H9 (cell line): ENCODE data around the gene PCSK2. TPM values are rescaled to one million over a fixed set of nuclear protein-coding genes. Genes with fewer than 3 reads are reported as not detected.

ENCODE experiments used
- DNase-seq: peaks from one replicate; pipeline ENCODE4 v3.0.0-alpha.2; 2017
- H2AFZ ChIP-seq: one replicate; pipeline ENCODE4 v1.6.1; 2013; ENCODE audit warnings: mild to moderate bottlenecking, low read length, control low read depth, moderate library complexity
- H2AK5ac ChIP-seq: 2 replicates; pipeline ENCODE4 v1.6.1; 2013; ENCODE audit warnings: low read length, control low read depth, mixed read lengths; ENCODE audit not compliant: insufficient read length
- H2BK120ac ChIP-seq: one replicate; pipeline ENCODE4 v1.6.1; 2013; ENCODE audit warnings: low read depth, mild to moderate bottlenecking, low read length, control low read depth, inconsistent platforms; ENCODE audit not compliant: poor library complexity, severe bottlenecking
- H2BK12ac ChIP-seq: 2 replicates; pipeline ENCODE4 v1.6.1; 2013; ENCODE audit warnings: low read length, control low read depth, mixed read lengths, low read depth; ENCODE audit not compliant: insufficient read length
- H2BK15ac ChIP-seq: 2 replicates; pipeline ENCODE4 v1.6.1; 2013; ENCODE audit warnings: low read depth, low read length, control low read depth
- H2BK20ac ChIP-seq: one replicate; pipeline ENCODE4 v1.6.1; 2013; ENCODE audit warnings: low read depth, mild to moderate bottlenecking, low read length, control low read depth, inconsistent platforms; ENCODE audit not compliant: poor library complexity, severe bottlenecking
- H2BK5ac ChIP-seq: 2 replicates; pipeline ENCODE4 v1.6.1; 2013; ENCODE audit warnings: low read length, control low read depth, mixed read lengths; ENCODE audit not compliant: insufficient read length
- H3K14ac ChIP-seq: 2 replicates; pipeline ENCODE4 v1.6.1; 2013; ENCODE audit warnings: low read length, control low read depth; ENCODE audit not compliant: insufficient read depth
- H3K18ac ChIP-seq: 2 replicates; pipeline ENCODE4 v1.6.1; 2013; ENCODE audit warnings: low read depth, mild to moderate bottlenecking, mixed read lengths, low read length, control low read depth; ENCODE audit not compliant: insufficient read length
- H3K23ac ChIP-seq: 2 replicates; pipeline ENCODE4 v1.6.1; 2013; ENCODE audit warnings: low read length, control low read depth, mixed read lengths, low read depth; ENCODE audit not compliant: insufficient read length
- H3K23me2 ChIP-seq: 2 replicates; pipeline ENCODE4 v1.6.1; 2013; ENCODE audit warnings: low read depth, mild to moderate bottlenecking, mixed read lengths, low read length, control low read depth; ENCODE audit not compliant: insufficient read length, poor library complexity, severe bottlenecking
- H3K27ac ChIP-seq: 2 replicates; pipeline ENCODE4 v1.5.1; 2013; ENCODE audit warnings: low read length, control low read depth, mixed read lengths, low read depth; ENCODE audit not compliant: insufficient read length
- H3K27me3 ChIP-seq: 2 replicates; pipeline ENCODE4 v1.6.1; 2013; ENCODE audit warnings: low read length, control low read depth, inconsistent platforms; ENCODE audit not compliant: insufficient read depth
- H3K4ac ChIP-seq: 2 replicates; pipeline ENCODE4 v1.6.1; 2013; ENCODE audit warnings: low read depth, mild to moderate bottlenecking, control low read depth, inconsistent platforms, low read length, moderate library complexity
- H3K4me1 ChIP-seq: 2 replicates; pipeline ENCODE4 v1.6.1; 2013; ENCODE audit warnings: low read length, control low read depth, inconsistent platforms; ENCODE audit not compliant: insufficient read depth
- H3K4me2 ChIP-seq: 2 replicates; pipeline ENCODE4 v1.6.1; 2013; ENCODE audit warnings: low read length, control low read depth, mixed read lengths; ENCODE audit not compliant: insufficient read length, insufficient read depth
- H3K56ac ChIP-seq: 2 replicates; pipeline ENCODE4 v1.6.1; 2013; ENCODE audit warnings: low read depth, mild to moderate bottlenecking, mixed read lengths, low read length, control low read depth; ENCODE audit not compliant: insufficient read length
- H3K79me1 ChIP-seq: 2 replicates; pipeline ENCODE4 v1.6.1; 2013; ENCODE audit warnings: low read depth, mild to moderate bottlenecking, moderate library complexity, low read length, control low read depth, inconsistent platforms; ENCODE audit not compliant: insufficient read depth, poor library complexity, severe bottlenecking
- H3K79me2 ChIP-seq: 2 replicates; pipeline ENCODE4 v1.6.1; 2013; ENCODE audit warnings: low read length, control low read depth, inconsistent platforms; ENCODE audit not compliant: insufficient read depth
- H3K9ac ChIP-seq: 2 replicates; pipeline ENCODE4 v1.6.1; 2013; ENCODE audit warnings: low read length, control low read depth, mixed read lengths; ENCODE audit not compliant: insufficient read length; ENCODE audit errors: extremely low read depth
- H3K9me3 ChIP-seq: one replicate; pipeline ENCODE4 v1.6.1; 2013; ENCODE audit warnings: low read depth, low read length, inconsistent platforms; ENCODE audit not compliant: control insufficient read depth
- H3T11ph ChIP-seq: one replicate; pipeline ENCODE4 v1.6.1; 2013; ENCODE audit warnings: mild to moderate bottlenecking, low read length, control low read depth, inconsistent platforms
- H4K20me1 ChIP-seq: one replicate; pipeline ENCODE4 v1.6.1; 2013; ENCODE audit not compliant: control insufficient read depth, insufficient read length, insufficient read depth
- H4K5ac ChIP-seq: 2 replicates; pipeline ENCODE4 v1.6.1; 2013; ENCODE audit warnings: low read depth, mild to moderate bottlenecking, mixed read lengths, low read length, control low read depth; ENCODE audit not compliant: insufficient read length
- H4K8ac ChIP-seq: replicated peaks from 2 replicates; pipeline ENCODE4 v1.6.1; 2013; ENCODE audit warnings: low read length, control low read depth, mixed read lengths, low read depth; ENCODE audit not compliant: insufficient read length
- H4K91ac ChIP-seq: 2 replicates; pipeline ENCODE4 v1.6.1; 2013; ENCODE audit warnings: low read depth, mild to moderate bottlenecking, moderate library complexity, mixed read lengths, low read length, control low read depth; ENCODE audit not compliant: insufficient read length
- H3K27ac Mint-ChIP-seq, 3 experiments: 2 replicates in 2 of 3; 3 replicates in 1 of 3; pipeline ENCODE4 v1.8.0; 2020 to 2021; ENCODE audit warnings: mixed read lengths in 3 of 3, mild to moderate bottlenecking in 1 of 3, moderate library complexity in 1 of 3
- H3K27me3 Mint-ChIP-seq: 2 replicates; pipeline ENCODE4 v1.8.0; 2021; ENCODE audit warnings: low read depth, mild to moderate bottlenecking, moderate library complexity, mixed read lengths
- H3K36me3 Mint-ChIP-seq, 3 experiments: 2 replicates in 2 of 3; 3 replicates in 1 of 3; pipeline ENCODE4 v1.8.0; 2020 to 2021; ENCODE audit warnings: low read depth in 3 of 3, mixed read lengths in 3 of 3; ENCODE audit not compliant: insufficient read depth in 1 of 3
- H3K4me1 Mint-ChIP-seq, 2 experiments: 2 replicates each; pipeline ENCODE4 v1.8.0; 2020; ENCODE audit warnings: mixed read lengths in 2 of 2
- H3K4me3 Mint-ChIP-seq, 2 experiments: 2 replicates in 1 of 2; 3 replicates in 1 of 2; pipeline ENCODE4 v1.8.0; 2020 to 2021; ENCODE audit warnings: mild to moderate bottlenecking in 2 of 2, mixed read lengths in 2 of 2, moderate library complexity in 1 of 2
- H3K9me3 Mint-ChIP-seq, 2 experiments: 2 replicates in 1 of 2; 3 replicates in 1 of 2; pipeline ENCODE4 v1.8.0; 2020; ENCODE audit warnings: mild to moderate bottlenecking in 2 of 2, mixed read lengths in 2 of 2, moderate library complexity in 1 of 2
- WGBS: extraction: QIAGEN DNeasy Blood & Tissue Kit; methylation state at CpG from one replicate; pipeline ENCODE4 v1.1.7; 2013; ENCODE audit warnings: missing lambda C conversion rate, low lambda C conversion rate, mixed read lengths; ENCODE audit not compliant: insufficient read length; ENCODE audit errors: extremely low coverage; 5-methylcytosine and 5-hydroxymethylcytosine counted together
- total RNA-seq: library from RNA; stranded (reverse); gene quantifications from 2 replicates; pipeline ENCODE4 v1.2.1, GENCODE V29; 2021
- TF ChIP-seq, protein P1 (sequence below): fragments of 200-600 bp; sonication (generic); conservative IDR thresholded peaks from 3 replicates; pipeline ENCODE4 v1.8.0; 2021; ENCODE audit warnings: antibody characterized with exemption, mild to moderate bottlenecking

The PCSK2 gene
- total RNA-seq, 1 experiment from 2014 or later, result 2.8 TPM

DNA sequence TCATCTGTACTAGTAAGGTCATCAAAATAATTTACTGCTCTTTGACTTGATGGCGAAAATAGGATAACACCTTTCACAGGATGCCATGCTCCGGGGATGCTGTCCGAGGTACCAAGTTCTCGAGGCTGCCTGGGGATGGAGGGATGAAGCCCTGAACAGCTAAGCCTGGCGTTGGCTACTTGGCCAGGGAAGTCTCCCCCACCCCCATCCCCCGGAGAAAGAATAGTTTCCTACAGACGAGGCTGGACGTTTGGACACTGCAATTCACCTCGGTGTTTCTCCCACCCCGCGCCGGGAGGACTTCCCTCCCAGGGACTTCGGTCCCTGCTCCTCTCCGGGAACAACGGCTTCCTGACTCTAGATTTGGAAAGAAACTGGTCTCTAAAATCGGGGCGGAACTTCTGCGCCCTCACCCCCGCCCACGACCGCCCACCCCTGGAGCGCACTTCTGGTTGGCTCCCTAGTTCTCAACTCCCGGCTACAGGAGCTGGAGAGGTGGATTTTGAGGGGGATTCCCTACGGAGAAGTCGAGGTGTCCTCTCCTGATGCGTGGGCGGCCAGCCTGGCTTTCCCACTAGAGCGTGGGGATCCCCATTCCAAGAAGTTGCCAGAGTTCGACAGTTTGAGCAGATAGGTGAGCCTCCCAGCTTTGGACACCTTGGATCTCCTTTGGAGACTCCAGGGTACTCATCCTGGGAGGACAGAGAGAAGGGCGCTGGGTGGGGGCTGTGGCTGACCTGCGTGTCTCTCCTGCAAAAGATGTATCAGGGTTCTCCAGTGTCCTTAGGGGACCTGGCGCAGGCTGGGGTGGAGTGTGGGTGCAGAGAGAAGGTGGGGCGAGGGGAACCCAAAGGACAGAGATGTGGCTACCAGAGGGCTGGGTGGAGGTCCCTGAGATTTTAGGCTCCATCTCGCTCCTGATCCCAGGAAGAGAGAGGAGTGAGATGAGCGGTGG is 1.1 kb downstream of the PCSK2 start:
- no peak overlapping the region for H3K23ac ChIP-seq
- H3K79me1 ChIP-seq, result no peaks in the 10 kb centered on the region
- H2BK20ac ChIP-seq, result no peak overlapping the region
- H3K23me2 ChIP-seq, result peaks cover 31% of the 10 kb centered on the region
- H3K27me3 Mint-ChIP-seq, result peaks cover 65% of the 10 kb centered on the region
- H2BK120ac ChIP-seq, result no peak overlapping the region
- H3K4me2 ChIP-seq, result peak overlapping the region; percentile 76
- H3K4me1 Mint-ChIP-seq, result peaks cover 33 to 45% of the 10 kb centered on the region in 2 experiments
- no peak overlapping the region for H2AFZ ChIP-seq
- H3K79me2 ChIP-seq, result no peaks in the 10 kb centered on the region
- H2BK15ac ChIP-seq, result no peak overlapping the region
- no peaks in the 10 kb centered on the region; a peak in 2 of 5 replicates for H3K9me3 Mint-ChIP-seq
- no peak overlapping the region for H3K14ac ChIP-seq
- H4K91ac ChIP-seq, result no peak overlapping the region
- H3K27ac ChIP-seq, result no peak overlapping the region
- H3K4me3 Mint-ChIP-seq, result peak overlapping the region; percentile 66 to 83
- H3K36me3 Mint-ChIP-seq, result no peaks in the 10 kb centered on the region
- H2BK12ac ChIP-seq, result no peak overlapping the region
- H4K5ac ChIP-seq, result no peak overlapping the region
- no peak overlapping the region for H3K9ac ChIP-seq
- no peak overlapping the region for H4K8ac ChIP-seq
- no peaks in the 10 kb centered on the region for H3K4me1 ChIP-seq
- no peak overlapping the region for H3K56ac ChIP-seq
- whole genome bisulfite sequencing, result no CpG with 5 or more reads among the region's 35 CpGs
- TF ChIP-seq, protein P1, sequence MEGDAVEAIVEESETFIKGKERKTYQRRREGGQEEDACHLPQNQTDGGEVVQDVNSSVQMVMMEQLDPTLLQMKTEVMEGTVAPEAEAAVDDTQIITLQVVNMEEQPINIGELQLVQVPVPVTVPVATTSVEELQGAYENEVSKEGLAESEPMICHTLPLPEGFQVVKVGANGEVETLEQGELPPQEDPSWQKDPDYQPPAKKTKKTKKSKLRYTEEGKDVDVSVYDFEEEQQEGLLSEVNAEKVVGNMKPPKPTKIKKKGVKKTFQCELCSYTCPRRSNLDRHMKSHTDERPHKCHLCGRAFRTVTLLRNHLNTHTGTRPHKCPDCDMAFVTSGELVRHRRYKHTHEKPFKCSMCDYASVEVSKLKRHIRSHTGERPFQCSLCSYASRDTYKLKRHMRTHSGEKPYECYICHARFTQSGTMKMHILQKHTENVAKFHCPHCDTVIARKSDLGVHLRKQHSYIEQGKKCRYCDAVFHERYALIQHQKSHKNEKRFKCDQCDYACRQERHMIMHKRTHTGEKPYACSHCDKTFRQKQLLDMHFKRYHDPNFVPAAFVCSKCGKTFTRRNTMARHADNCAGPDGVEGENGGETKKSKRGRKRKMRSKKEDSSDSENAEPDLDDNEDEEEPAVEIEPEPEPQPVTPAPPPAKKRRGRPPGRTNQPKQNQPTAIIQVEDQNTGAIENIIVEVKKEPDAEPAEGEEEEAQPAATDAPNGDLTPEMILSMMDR, result no peak
- no peak overlapping the region for H3K4ac ChIP-seq
- peak; percentile 79 for DNase-seq
- no peaks in the 10 kb centered on the region for H4K20me1 ChIP-seq
- H3K27ac Mint-ChIP-seq, result no peak overlapping the region
- no peaks in the 10 kb centered on the region for H3K9me3 ChIP-seq
- H3T11ph ChIP-seq, result no peak overlapping the region
- no peak overlapping the region for H3K18ac ChIP-seq
- no peak overlapping the region for H2BK5ac ChIP-seq
- H2AK5ac ChIP-seq, result no peak overlapping the region
- peaks cover 18% of the 10 kb centered on the region; the same call in 1 of the 2 replicates for H3K27me3 ChIP-seq
